Measurements from ENCODE around the gene CCL22. TPM values are rescaled to one million over a fixed set of nuclear protein-coding genes. Genes with fewer than 3 reads are reported as not detected.

The CCL22 gene
- 1 to 10 TPM in 1 of 4 donors, under 1 TPM in 3; 0.09 to 1.6 (median 0.38) TPM for total RNA-seq

- Histone ChIP-seq H3K4me1 (peaks cover 6 to 41% (median 13%) of the 10 kb centered on the region in 3 donors), H3K27me3 (no peaks in the 10 kb centered on the region), H3K4me3 (no peak within 1 kb of the TSS), H3K27ac (no peak within 1 kb of the TSS), H3K9me3 (no peaks in the 10 kb centered on the region), H3K36me3 (no peaks in the 10 kb centered on the region)
- no peak for TF ChIP-seq CTCF (IDR thresholded peaks at IDR 0.05)
- TF ChIP-seq POLR2A (IDR thresholded peaks at IDR 0.05): no peak
- WGBS, 2 donors: 77 to 81% methylated on average over 2 to 7 of the region's 9 CpGs
- intact Hi-C loops (cut with DNase I): no loop called here
- DNase-seq: no peak
These were observed at the start of gene CCL22 for GRCh38 chr16:57358527-57359095. CCL22 (plus strand) TSS chr16:57358783; CDS start chr16:57358817, 34 bp downstream.

- no peak overlapping the region for H3K27ac ChIP-seq
- H3K36me3 ChIP-seq: no peaks in the 10 kb centered on the region
- 27 to 36% methylated on average over 3 to 4 of the region's 4 CpGs for WGBS, 2 donors
- TF ChIP-seq POLR2A (IDR thresholded peaks at IDR 0.05): no peak
- TF ChIP-seq CTCF (IDR thresholded peaks at IDR 0.05): no peak
- DNase-seq: no peak
- no peaks in the 10 kb centered on the region for H3K9me3 ChIP-seq
- no peaks in the 10 kb centered on the region for H3K27me3 ChIP-seq
- peaks cover 0 to 17% (median 9%) of the 10 kb centered on the region in 3 donors for H3K4me1 ChIP-seq
- intact Hi-C loops (cut with DNase I): no loop called here
- H3K4me3 ChIP-seq: no peak overlapping the region
These were observed 47.8 kb upstream of the CCL22 start for GRCh38 chr16:57310801-57311200.

- Histone ChIP-seq H3K4me3 (no peak overlapping the region), H3K4me1 (peaks cover 0 to 40% (median 25%) of the 10 kb centered on the region in 3 donors), H3K36me3 (no peaks in the 10 kb centered on the region), H3K9me3 (no peaks in the 10 kb centered on the region), H3K27ac (no peak overlapping the region), H3K27me3 (no peaks in the 10 kb centered on the region)
- intact Hi-C loops (cut with DNase I): no loop called here
- no peak for DNase-seq
- TF ChIP-seq CTCF (IDR thresholded peaks at IDR 0.05): no peak
- TF ChIP-seq POLR2A (IDR thresholded peaks at IDR 0.05): no peak
- 87 to 100% methylated on average over 2 of the region's 2 CpGs for WGBS, 2 donors
These were observed 45.1 kb upstream of the CCL22 start for GRCh38 chr16:57313509-57313908.

- H3K9me3 ChIP-seq: no peaks in the 10 kb centered on the region
- intact Hi-C loops (cut with DNase I): no loop called here
- no peaks in the 10 kb centered on the region for H3K27me3 ChIP-seq
- H3K4me1 ChIP-seq: peaks cover 0 to 40% (median 25%) of the 10 kb centered on the region in 3 donors
- no peak for TF ChIP-seq POLR2A (IDR thresholded peaks at IDR 0.05)
- TF ChIP-seq CTCF (IDR thresholded peaks at IDR 0.05): no peak
- H3K36me3 ChIP-seq: no peaks in the 10 kb centered on the region
- H3K4me3 ChIP-seq: no peak overlapping the region
- 57 to 83% methylated on average over 1 of the region's 1 CpG for WGBS, 2 donors
- no peak for DNase-seq
- no peak overlapping the region for H3K27ac ChIP-seq
These were observed 44.3 kb upstream of the CCL22 start for GRCh38 chr16:57314161-57314785.

GRCh38 chr16:57315416-57315815 lies 43.2 kb upstream of the CCL22 start:
- Histone ChIP-seq H3K27ac (no peak overlapping the region), H3K4me3 (no peak overlapping the region), H3K36me3 (no peaks in the 10 kb centered on the region), H3K9me3 (no peaks in the 10 kb centered on the region), H3K4me1 (peaks cover 0 to 40% (median 25%) of the 10 kb centered on the region in 3 donors), H3K27me3 (no peaks in the 10 kb centered on the region)
- no peak for DNase-seq
- intact Hi-C loops (cut with DNase I): no loop called here
- WGBS, 2 donors: 69 to 73% methylated on average over 7 of the region's 7 CpGs
- TF ChIP-seq CTCF (IDR thresholded peaks at IDR 0.05) (no peak), POLR2A (IDR thresholded peaks at IDR 0.05) (no peak)
